PC-9 (cell line): ENCODE results near the gene SLC4A11. TPM values are rescaled to one million over a fixed set of nuclear protein-coding genes. Genes with fewer than 3 reads are reported as not detected.

Source experiments
- BruUV-seq: library from RNA; stranded (reverse); fragments of 400-500 nt; replicated peaks from 2 replicates; lab custom pipeline; 2021; lab: Mats Ljungman, UMichigan
- CTCF ChIA-PET: fragments of 300-600 bp; sonication (Branson Sonifier 250); formaldehyde crosslinking; loops from one replicate; lab custom pipeline; 2022; ENCODE audit warnings: antibody characterized with exemption; lab: Charles Lee
- POLR2A ChIA-PET: fragments of 300-600 bp; sonication (Branson Sonifier 250); formaldehyde crosslinking; loops from one replicate; lab custom pipeline; 2022; ENCODE audit warnings: antibody characterized with exemption; ENCODE audit not compliant: unreplicated experiment; lab: Charles Lee
- DNase-seq, 2 experiments: peaks; one replicate each; pipeline versions ENCODE4 v3.0.0 to v3.0.0-alpha.2; 2015 to 2022; ENCODE audit warnings: mixed read lengths in 1 of 2
- H2AFZ ChIP-seq: fragments of 200-600 bp; sonication (generic); 2 replicates; pipeline ENCODE4 v1.8.1; 2017; ENCODE audit warnings: antibody characterized with exemption
- H3F3A ChIP-seq: fragments of 200-600 bp; sonication (generic); 2 replicates; pipeline ENCODE4 v1.8.1; 2017; ENCODE audit warnings: antibody characterized with exemption, mild to moderate bottlenecking, low read depth; ENCODE audit not compliant: insufficient read depth
- H3K27ac ChIP-seq: fragments of 200-600 bp; sonication (generic); 2 replicates; pipeline ENCODE4 v1.6.1; 2016; ENCODE audit warnings: mixed run types
- H3K27me3 ChIP-seq: fragments of 200-600 bp; sonication (generic); 2 replicates; pipeline ENCODE4 v1.6.1; 2016; ENCODE audit warnings: low read depth, mixed run types; ENCODE audit not compliant: insufficient read depth
- H3K36me3 ChIP-seq: fragments of 200-600 bp; sonication (generic); 2 replicates; pipeline ENCODE4 v1.6.1; 2016; ENCODE audit warnings: low read depth, mixed run types
- H3K4me1 ChIP-seq: fragments of 200-600 bp; sonication (generic); replicated peaks from 2 replicates; pipeline ENCODE4 v1.6.1; 2016; ENCODE audit warnings: mixed run types; ENCODE audit not compliant: insufficient read depth
- H3K4me2 ChIP-seq: fragments of 200-600 bp; sonication (generic); 2 replicates; pipeline ENCODE4 v1.6.1; 2017; ENCODE audit warnings: mixed run types
- H3K4me3 ChIP-seq: fragments of 200-600 bp; sonication (generic); 2 replicates; pipeline ENCODE4 v1.6.1; 2016; ENCODE audit warnings: mixed run types
- H3K79me2 ChIP-seq: fragments of 200-600 bp; sonication (generic); 2 replicates; pipeline ENCODE4 v1.6.1; 2017; ENCODE audit warnings: low read depth, mixed run types
- H3K9me2 ChIP-seq: fragments of 200-600 bp; sonication (generic); 2 replicates; pipeline ENCODE4 v1.8.1; 2017; ENCODE audit warnings: mild to moderate bottlenecking; ENCODE audit not compliant: insufficient read depth
- H3K9me3 ChIP-seq: fragments of 200-600 bp; sonication (generic); 2 replicates; pipeline ENCODE4 v1.8.1; 2016; ENCODE audit warnings: low read depth; ENCODE audit not compliant: insufficient read depth
- H4K20me1 ChIP-seq: fragments of 200-600 bp; sonication (generic); 2 replicates; pipeline ENCODE4 v1.8.1; 2017; ENCODE audit not compliant: insufficient read depth
- EZH2 ChIP-seq: fragments of 200-600 bp; sonication (generic); IDR thresholded peaks from 2 replicates; pipeline ENCODE4 v1.8.0; 2017; ENCODE audit warnings: antibody characterized with exemption, low read depth
- intact Hi-C: fragments of 100-400 bp; cut with micrococcal nuclease; formaldehyde crosslinking; loops from one replicate; pipeline ENCODE4 v1.10.0; 2022; ENCODE audit not compliant: unreplicated experiment
- total RNA-seq: library from RNA; stranded (reverse); gene quantifications from 2 replicates; pipeline ENCODE4 v1.2.3, GENCODE V29; 2021
- TF ChIP-seq, protein P1 (sequence below): fragments of 200-600 bp; sonication (generic); conservative IDR thresholded peaks from 2 replicates; pipeline ENCODE4 v1.6.1; 2017; ENCODE audit warnings: mixed run types, antibody characterized with exemption, mild to moderate bottlenecking, moderate library complexity

Gene SLC4A11
- total RNA-seq, 1 experiment from 2014 or later, result 46.1 TPM

DNA sequence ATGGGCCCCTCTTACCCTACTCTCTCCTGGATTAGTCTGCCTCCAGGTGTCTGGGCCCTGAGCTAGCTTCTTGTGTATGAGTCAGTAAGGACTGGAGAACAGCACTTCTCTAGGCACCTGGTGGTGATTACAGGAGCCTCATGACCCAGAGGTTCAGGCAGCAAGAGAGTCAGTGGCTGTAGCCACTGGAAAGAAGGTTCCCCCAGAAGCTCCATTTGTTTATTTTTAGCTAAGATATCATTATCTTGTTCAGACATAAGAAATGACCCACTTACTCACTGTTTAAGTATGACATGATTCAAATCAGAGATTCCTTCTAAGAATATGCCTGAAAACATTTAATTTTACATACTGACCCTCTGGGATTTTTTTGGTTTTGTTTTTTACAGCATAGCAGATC is 23.6 kb upstream of the SLC4A11 start:
- Histone ChIP-seq H3F3A (no peaks in the 10 kb centered on the region), H3K27ac (no peak overlapping the region), H3K4me3 (no peak overlapping the region), H3K79me2 (no peaks in the 10 kb centered on the region), H3K4me1 (no peaks in the 10 kb centered on the region), H3K9me2 (no peaks in the 10 kb centered on the region), H3K27me3 (no peaks in the 10 kb centered on the region), H3K9me3 (no peaks in the 10 kb centered on the region), H4K20me1 (no peaks in the 10 kb centered on the region), H3K4me2 (no peak overlapping the region), H3K36me3 (no peaks in the 10 kb centered on the region), H2AFZ (no peak overlapping the region)
- POLR2A ChIA-PET, result interaction anchor here (0.6 kb wide), 1 partner anchor 210 kb away, joined by 4 read pairs; no protein-coding TSS in a partner anchor
- no peak for DNase-seq
- BruUV-seq, result no TSS peak
- no peak for TF ChIP-seq EZH2
- TF ChIP-seq, protein P1, sequence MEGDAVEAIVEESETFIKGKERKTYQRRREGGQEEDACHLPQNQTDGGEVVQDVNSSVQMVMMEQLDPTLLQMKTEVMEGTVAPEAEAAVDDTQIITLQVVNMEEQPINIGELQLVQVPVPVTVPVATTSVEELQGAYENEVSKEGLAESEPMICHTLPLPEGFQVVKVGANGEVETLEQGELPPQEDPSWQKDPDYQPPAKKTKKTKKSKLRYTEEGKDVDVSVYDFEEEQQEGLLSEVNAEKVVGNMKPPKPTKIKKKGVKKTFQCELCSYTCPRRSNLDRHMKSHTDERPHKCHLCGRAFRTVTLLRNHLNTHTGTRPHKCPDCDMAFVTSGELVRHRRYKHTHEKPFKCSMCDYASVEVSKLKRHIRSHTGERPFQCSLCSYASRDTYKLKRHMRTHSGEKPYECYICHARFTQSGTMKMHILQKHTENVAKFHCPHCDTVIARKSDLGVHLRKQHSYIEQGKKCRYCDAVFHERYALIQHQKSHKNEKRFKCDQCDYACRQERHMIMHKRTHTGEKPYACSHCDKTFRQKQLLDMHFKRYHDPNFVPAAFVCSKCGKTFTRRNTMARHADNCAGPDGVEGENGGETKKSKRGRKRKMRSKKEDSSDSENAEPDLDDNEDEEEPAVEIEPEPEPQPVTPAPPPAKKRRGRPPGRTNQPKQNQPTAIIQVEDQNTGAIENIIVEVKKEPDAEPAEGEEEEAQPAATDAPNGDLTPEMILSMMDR, result no peak
- CTCF ChIA-PET, result no interaction called here
- intact Hi-C loops, result no loop called here

DNA sequence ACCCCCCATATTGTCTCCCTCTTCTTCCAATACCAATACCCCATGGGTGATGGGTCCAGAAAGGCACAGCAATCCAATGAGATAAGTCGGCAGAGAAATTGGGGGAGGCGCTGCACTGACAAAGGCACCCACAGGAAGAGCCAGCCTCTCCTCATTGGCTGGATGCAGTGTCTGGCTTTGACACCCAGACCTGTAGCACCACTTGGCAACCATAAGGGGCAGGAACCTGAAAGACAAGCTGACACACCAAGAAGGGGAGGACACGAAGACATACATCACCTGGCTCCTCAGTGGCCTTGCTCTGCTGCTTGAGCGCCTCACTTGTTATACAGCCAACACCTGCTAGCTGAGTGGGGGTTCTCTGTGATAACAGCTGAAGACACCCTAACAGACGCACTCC is 19.4 kb upstream of the SLC4A11 start:
- no peak overlapping the region for H3K4me3 ChIP-seq
- H3F3A ChIP-seq, result no peaks in the 10 kb centered on the region
- H3K9me2 ChIP-seq, result no peaks in the 10 kb centered on the region
- DNase-seq, result no peak
- H3K4me1 ChIP-seq, result no peaks in the 10 kb centered on the region
- H4K20me1 ChIP-seq, result no peaks in the 10 kb centered on the region
- POLR2A ChIA-PET, result no interaction called here
- H3K9me3 ChIP-seq, result no peaks in the 10 kb centered on the region
- no peaks in the 10 kb centered on the region for H3K27me3 ChIP-seq
- CTCF ChIA-PET, result interaction anchor here (0.6 kb wide), 1 partner anchor 870 kb away, joined by 4 read pairs; no protein-coding TSS in a partner anchor
- no TSS peak for BruUV-seq
- H3K36me3 ChIP-seq, result no peaks in the 10 kb centered on the region
- intact Hi-C loops, result no loop called here
- H2AFZ ChIP-seq, result no peak overlapping the region
- no peaks in the 10 kb centered on the region for H3K79me2 ChIP-seq
- H3K27ac ChIP-seq, result no peak overlapping the region
- H3K4me2 ChIP-seq, result no peak overlapping the region
- TF ChIP-seq EZH2, result no peak
- TF ChIP-seq, protein P1, result no peak

- Histone ChIP-seq H3K27me3 (no peaks in the 10 kb centered on the region), H4K20me1 (no peaks in the 10 kb centered on the region), H3K27ac (no peak overlapping the region), H3K4me1 (no peaks in the 10 kb centered on the region), H3K4me3 (no peak overlapping the region), H2AFZ (no peak overlapping the region), H3K9me3 (no peaks in the 10 kb centered on the region), H3F3A (no peaks in the 10 kb centered on the region), H3K9me2 (no peaks in the 10 kb centered on the region), H3K4me2 (no peak overlapping the region), H3K36me3 (no peaks in the 10 kb centered on the region), H3K79me2 (no peaks in the 10 kb centered on the region)
- no TSS peak for BruUV-seq
- no peak for DNase-seq
- TF ChIP-seq, protein P1, result no peak
- TF ChIP-seq EZH2, result no peak
- intact Hi-C loops, result no loop called here
- ChIA-PET POLR2A (no interaction called here), CTCF (interaction anchor here (0.5 to 0.6 kb wide), 2 partner anchors 37 to 103 kb away, joined by 3 to 4 read pairs; no protein-coding TSS in a partner anchor)
Measured at GRCh38 chr20:3255728-3256127, 16.7 kb upstream of the SLC4A11 start.
